GM18868 (cell line): ENCODE results near the gene SNX22.
"Not testable (repeated sequence)": the region's sequence is repeated elsewhere in the genome, so short reads cannot be mapped to it uniquely, and the experiment has no call there.

ENCODE experiments used
- ATAC-seq: cut with Tn5 transposase; IDR thresholded peaks from one replicate; pipeline ENCODE4 v1.9.1; 2021; ENCODE audit warnings: mild to moderate bottlenecking, moderate library complexity; ENCODE audit not compliant: unreplicated experiment

SNX22 gene

DNA sequence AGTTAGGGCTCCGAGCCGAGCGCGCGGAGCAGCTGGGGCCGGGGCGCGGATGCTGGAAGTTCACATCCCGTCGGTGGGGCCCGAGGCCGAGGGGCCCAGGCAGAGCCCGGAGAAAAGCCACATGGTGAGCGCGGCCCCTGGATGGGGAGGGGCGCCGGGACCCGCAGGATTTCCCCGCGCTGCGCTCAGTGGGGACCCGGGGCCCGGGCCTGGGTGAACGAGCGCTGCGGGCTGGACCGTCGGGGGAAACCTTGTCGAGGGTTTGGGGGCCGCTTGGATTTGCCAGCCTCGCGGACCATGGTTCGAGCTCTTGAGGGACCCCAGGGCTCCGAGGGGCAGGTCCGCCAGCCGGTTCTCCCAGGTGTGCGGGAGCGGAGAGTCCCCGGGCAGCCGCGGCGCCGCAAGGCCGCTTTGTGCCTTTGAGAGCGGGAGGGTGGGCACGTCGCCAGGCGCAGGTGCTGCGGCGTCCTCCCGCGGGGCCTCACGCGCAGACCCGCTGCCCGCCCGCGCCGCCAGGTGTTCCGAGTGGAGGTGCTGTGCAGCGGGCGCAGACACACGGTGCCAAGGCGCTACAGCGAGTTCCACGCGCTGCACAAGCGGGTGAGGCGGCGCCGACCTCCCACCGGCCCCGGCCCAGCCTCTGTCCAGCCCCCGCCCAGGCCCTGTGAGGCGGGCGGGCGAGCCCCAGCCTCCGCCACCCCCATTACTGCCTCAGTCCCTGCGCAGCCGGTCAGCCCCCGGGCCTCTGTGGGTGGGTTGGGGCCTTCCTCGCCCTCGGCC lies at the start of gene SNX22:
Gene SNX22 (plus strand): TSS at position 5 of the 780 bp plus-strand sequence. CDS start 45 bp downstream, at position 50.
- ATAC-seq: peak; percentile 12

DNA sequence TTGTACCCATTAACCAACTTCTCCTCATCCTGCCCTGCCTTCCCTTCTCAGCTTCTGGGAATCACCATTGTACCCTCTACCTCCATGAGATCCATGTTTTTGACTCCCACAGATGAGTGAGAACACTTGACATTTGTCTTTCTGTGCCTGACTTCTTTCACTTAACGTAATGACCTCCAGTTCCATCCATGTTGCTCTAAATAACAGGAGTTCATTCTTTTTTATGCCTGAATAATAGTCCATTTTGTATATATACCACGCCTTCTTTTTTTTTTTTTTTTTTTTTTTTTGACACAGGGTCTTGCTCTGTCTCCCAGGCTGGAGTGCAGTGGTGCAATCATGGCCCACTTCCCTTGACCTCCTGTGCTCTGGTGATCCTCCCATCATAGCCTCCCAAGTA lies 49.0 kb upstream of the SNX22 start:
- no peak for ATAC-seq

DNA sequence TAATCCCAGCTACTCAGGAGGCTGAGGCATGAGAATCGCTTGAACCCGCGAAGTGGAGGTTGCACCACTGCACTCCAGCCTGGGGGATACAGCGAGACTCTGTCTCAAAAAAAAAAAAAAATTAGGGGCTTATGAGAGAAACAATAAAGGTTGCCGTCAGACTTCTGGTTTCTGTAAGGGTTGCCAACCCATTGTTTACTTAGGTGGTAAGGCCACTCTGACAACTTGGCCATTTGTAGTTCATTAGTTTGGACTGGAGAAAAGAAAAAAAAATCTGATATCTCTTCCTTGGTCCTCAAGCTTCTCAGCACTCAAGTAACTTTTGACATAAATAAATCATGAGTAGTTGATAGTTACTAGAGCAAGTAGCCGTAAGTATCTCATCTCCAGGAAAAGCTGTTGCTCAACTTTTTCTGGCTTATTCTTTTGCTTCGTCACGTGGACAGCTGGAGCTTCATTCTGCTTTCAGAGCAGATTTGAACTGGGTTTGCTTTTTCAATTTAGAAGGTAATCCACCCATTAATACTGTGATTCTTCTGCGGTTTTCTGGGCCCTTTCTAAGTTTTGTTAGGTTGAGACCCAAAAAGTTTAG lies 46.3 kb upstream of the SNX22 start:
- no peak for ATAC-seq

DNA sequence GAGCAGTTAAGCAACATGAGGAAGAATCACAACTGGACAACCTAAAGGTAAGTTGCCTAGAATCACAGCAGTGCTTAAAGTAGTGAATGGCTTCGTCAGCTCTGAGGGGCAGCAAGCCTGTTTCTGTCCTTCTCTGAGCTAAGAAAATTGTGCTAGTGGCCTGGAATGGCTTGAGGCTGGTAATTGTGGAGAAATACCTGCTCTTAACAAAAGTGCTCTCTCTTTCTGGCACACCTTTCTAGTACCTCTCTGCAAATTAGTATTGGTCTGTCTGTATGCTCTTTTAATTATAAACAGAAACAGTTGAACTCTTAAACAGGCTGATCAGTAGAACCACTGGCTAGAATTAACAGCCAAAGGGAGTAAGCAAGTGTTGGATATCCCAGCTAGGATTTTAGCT lies 44.2 kb upstream of the SNX22 start:
- no peak for ATAC-seq

DNA sequence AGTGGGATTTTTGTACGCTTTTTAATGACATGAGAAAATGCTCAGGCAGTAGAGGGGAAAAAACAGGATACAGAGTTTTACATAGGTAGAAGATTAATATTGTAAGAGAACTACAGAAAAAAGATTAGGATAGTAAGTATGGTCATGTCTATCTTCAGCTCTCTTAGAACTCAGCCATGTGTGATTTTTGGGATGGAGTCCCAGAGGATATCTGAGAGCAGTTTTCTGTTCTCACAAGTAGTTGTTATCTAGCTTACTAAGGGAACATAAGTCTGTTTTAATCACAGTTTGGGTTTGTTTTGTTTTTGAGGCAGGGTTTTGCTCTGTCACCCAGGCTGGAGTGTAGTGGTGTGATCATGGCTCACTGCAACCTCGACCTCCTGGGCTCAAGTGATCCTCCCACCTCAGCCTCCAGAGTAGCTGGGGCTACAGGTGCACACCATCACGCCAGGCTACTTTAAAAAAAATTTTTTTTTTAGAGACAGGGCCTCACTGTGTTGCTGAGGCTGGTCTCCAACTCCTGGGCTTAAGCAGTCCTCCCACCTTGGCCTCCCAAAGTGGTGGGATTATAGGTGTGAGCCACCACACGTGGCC lies 41.3 kb upstream of the SNX22 start:
- ATAC-seq: not testable (repeated sequence)

DNA sequence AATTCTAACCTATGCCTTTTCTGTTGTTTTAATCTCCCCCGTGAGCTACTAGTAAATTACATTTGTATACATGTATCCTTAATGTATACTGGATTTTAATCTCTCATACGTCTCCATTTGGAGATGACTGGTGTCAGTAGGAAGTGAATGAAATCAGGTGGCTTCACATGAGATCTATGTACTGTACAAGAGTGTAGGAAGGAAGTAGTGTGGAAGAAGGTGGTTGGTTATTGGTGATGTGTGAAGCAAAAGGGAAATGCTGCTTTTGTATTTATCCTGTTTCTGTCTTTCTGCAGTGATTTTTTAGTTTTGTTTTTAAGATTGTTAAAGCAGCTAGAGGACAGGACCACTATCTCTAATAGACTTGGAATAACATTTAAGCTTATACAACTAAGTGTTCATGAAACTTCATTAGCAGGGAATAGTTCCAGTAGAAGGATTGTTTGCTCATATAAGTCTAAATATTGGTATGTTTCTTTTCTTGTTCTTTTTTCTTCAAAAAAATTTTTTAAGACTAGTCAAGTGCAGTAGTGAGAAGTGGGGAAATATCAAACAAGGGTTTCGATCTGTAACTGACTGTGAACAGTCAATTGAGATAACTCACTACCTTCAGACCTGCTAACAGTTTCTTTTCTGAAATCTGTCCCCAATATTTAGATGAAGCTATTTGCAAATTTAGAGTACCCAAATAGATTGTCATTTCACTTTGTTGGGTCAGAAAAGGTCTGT lies 40.4 kb upstream of the SNX22 start:
- peak; percentile 53 for ATAC-seq

DNA sequence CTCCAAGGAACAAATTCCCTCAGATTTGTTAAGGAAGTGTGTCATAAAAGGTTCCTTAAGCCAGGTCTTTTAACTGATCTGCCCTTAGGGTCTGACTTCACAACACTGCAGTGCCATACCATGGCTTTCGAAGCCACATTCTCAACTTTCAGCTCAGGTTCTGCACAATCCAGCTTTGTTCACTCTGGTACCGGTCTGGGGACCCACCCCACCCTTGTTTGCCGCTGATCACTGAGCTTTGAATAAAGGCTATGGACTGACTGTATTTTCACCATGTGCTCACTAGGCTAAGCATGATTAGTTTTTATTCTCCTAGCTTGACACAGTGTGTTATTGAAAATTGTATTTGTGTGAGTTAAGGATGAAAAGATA lies 39.9 kb upstream of the SNX22 start:
- no peak for ATAC-seq

DNA sequence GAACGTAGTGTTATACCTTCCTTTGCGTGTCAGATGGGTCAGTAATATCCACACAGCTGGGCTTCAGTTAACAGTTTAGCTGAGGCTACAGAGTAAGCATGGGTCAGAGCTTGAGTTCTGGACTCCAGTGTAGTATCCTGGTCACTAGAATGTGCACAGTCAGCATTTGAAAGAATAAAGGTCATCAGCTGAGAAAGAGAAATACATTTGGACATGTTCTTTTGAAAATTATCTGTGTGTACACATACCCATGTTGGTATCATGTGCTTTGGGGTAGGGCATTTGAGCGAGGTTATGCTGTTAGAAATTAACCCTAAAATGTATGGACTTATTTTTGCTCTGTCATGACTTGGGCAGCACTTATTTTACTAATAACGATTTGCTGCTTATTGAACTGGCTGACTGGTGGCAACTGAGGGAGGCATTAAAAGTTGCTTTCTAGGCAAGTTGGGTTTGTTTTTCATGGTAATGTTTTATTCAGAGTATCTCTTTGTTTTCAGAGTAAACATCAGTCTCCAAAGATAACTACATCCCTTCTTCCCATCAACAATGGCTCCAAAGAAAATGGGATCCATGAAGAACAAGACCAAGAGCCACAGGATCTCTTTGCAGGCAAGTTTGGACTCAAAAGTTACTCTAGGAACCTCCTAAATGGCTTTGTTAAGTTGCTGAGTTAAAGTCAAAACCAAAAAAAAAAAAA lies 39.3 kb upstream of the SNX22 start:
- no peak for ATAC-seq

DNA sequence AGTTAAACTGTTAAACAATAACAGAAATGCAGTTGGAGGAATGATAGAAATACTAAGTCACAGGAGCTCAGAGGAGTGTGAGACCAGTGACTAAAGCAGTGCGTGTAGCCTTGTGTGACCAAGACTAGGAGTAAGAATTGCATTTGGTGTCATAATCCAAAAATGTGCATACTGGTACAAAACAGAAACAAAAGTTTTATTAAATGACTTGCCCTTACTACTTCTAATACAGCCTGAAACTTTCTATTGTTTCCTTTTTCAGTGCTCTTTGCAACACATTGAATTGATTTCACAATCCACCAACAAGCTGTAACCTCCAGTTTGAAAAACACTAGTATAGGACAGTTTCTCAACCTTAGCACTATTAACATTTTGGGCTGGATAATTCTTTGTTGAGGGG lies 38.6 kb upstream of the SNX22 start:
- ATAC-seq: no peak

DNA sequence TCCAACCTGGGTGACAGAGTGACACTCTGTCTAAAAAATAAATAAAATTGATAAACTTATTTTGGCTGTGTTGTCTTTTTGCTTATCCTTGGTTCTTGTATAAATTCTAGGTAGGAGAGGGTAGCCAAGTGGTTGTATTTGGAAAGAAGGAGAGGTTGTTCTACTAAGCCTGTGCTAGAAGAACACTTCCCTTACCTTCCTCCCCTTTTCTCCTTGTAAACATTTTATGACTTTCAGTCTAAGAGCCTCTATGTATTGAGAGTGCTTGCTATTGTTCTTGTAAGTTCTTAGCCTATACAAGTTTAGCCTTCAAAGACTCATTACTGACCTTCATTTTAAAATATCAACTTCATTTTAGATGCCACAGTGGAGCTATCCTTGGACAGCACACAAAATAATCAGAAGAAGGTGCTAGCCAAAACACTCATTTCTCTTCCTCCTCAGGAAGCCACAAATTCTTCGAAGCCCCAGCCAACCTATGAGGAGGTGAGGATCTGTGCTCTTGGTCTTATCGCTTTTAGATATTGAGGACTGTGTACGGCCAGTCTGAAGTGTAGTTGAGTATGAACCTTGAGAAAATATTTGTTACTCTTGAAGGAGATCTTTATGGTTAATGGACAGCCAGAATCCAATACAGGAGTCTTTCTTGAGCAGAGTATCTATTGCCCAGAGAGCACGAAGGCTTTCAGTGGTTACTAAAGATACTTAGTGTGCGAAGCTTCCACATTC lies 33.6 kb upstream of the SNX22 start:
- ATAC-seq: no peak

DNA sequence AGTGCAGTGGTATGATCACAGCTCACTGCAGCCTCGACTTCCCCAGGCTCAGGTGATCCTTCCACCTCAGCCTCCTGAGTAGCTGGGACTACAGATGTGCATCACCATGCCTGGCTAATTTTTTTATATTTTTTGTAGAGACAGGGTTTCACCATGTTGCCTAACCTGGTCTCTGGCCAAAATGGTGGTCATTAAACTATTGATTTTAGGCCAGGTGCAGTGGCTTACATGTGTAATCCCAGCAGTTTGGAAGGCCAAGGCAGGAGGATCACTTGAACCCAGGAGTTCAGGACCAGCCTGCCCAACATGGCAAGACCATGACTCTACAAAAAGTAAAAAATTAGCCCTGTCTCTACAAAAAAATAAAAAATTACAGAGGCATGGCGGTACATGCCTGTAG lies 31.2 kb upstream of the SNX22 start:
- ATAC-seq: not testable (repeated sequence)

DNA sequence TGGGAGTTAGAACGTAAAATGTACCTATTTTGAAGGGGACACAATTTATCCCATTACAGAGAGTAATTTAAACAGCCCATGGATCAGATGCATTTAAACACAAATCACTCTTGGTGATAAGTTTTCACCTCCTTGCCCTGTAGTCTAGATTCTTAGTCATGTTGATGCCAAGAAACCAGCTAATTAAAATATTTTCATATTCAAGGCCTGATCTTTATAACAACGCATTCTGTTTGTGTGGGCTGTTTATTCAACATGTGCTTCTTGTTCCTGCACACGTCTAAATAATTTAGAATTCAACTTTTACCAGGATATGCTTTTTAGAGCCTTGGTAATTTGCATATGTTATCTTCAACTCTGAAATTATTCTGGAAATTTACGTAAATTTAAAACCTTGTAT lies 29.9 kb upstream of the SNX22 start:
- ATAC-seq: no peak

DNA sequence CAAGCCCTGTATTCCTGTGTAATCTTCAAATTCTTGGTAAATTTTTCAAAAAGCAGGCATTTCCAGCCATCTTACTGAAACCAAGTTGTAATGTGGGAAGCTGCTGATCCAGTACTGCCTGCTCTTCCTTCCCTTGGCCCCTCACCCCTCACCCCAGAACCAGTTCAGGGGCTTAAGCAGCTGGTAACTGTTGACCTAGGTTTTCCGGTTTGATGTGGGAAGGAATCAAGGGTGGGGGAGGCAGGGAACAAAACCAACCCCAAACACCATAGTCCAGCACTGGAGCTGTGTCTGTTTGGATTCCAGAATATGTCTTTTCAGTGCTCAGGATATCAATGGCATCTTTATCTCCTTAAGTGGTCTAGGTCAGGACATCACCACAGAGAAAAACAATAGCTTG lies 29.1 kb upstream of the SNX22 start:
- ATAC-seq: no peak

DNA sequence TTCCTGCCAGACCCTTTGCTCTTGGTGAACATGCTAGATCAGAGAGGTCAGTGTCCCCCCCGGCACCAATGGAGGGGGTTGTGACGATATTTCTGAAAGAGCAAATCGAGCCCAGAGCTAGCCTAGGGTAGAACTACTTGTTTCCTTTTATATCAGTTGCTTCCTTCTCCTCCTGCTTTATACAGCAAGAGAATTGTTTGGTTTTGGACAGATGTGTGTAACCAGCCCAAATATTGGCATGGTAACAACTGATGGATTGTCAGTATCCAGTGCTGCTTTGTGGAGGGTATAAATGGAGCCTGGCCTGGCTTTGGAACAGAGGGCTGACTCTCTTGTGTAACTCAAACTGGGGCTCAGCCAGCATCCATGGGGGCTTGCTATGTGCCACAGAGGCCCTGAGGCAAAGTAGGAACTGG lies 28.6 kb upstream of the SNX22 start:
- ATAC-seq: no peak

DNA sequence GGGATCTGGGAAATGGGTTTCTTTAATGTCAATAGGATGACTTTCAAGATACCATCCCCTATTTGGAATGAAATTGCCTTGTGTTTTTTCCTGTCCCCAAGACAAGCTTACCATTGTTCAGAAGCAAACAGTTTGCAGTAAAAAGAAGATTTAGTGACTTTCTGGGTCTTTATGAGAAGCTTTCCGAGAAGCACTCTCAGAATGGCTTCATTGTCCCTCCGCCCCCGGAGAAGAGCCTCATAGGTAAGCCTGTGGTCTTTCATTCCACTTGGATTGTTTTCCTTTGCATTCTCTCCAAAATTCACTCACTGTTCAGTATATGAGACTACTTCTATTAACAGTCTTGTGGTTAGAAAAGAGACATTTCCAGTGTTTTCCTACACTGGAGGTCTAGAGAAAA lies 25.6 kb upstream of the SNX22 start:
- ATAC-seq: no peak

DNA sequence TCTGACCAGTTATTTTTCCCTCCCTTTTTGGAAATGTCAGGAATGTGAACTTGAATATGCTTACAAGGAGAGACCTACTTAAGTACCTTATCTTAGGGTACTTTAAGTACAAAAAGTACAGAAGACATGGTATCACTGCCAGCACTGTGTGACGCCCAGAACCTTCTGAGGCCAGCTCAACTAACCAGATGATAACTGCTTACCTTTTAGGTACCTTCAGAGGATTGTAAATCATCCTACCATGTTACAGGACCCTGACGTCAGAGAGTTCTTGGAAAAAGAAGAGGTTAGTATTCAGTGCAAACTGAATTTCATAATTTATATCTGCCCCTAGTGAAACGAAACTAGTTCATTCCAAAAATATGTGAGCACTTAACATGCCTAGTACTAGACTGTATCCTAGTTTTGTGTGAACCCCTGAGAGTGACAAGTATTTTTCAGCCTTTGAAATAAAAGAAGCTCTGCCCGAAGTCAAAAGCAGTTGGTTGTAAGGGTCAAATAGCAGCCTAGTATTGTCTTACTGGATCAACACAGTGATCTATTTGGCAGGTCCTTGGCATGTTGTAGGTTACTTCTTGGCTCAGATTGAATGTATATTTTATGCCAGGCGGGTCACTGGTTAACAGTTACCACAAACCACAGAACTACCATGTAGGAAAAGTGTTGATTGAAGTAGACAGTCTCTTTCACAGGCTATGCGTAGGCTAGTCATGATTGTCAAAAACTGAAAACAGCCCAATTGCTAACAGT lies 23.8 kb upstream of the SNX22 start:
- no peak for ATAC-seq

DNA sequence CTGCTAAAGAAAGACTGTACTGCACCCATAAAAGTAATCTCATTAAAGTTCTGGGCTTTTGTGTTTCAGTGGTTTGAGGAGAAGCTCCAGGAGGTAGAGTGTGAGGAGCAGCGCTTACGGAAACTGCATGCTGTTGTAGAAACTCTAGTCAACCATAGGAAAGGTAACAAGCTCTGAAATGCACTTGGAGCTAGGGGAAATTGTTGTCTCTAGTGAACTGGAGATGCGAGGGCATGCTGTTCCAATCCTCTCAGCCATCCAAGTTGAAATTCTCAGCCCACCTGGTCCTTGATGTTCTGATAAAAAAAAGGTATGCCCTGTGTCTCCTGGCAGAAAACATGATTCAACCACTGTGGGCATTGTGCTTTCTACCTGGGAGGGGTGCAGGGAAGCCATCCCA lies 21.4 kb upstream of the SNX22 start:
- ATAC-seq: no peak

DNA sequence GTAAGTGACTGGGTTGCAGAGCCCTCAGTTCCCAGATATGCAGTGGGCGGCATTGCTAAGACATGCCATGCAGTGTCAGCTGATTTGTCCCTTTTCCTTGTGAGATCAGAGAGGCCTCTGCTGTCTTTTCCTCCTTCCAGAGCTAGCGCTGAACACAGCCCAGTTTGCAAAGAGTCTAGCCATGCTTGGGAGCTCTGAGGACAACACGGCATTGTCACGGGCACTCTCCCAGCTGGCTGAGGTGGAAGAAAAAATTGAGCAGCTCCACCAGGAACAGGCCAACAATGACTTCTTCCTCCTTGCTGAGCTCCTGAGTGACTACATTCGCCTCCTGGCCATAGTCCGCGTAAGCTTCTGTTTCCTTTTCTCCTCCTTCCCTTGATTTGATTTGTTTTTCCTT lies 20.0 kb upstream of the SNX22 start:
- ATAC-seq: no peak

DNA sequence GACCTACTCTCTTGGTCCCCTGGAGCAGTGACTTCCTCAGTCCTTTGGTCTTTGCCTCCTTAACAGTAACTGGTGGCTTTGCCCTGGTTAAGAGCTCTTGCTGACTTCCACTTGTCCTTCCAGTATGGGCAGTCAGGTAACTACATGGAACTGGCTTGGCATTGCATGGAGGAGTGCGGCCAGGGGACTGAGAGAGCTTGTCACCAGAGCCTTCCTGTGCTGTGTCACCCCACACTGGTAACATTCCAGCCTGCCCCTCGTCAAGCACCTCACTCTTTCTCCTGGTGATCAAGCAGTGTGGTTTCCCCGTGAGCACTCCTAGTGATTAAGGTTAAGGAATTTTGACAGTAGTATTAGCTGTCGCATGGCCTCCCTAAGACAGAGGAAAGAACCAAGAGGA lies 19.3 kb upstream of the SNX22 start:
- no peak for ATAC-seq
